SK-N-SH treated with all-trans-retinoic acid at 6 μM for 48 hours (cell line): Measurements from ENCODE around the gene CCDC57.

ENCODE experiments used
- ATAC-seq: fragments of 200-7000 bp; cut with Tn5 transposase; 3 replicates; pipeline ENCODE4 v1.9.1; 2020; ENCODE audit warnings: mild to moderate bottlenecking, moderate library complexity
- ARNTL ChIP-seq: fragments of 450-650 bp; formaldehyde crosslinking; IDR thresholded peaks from 2 replicates; pipeline ENCODE4 v1.5.0; 2020; ENCODE audit warnings: low read depth, mild to moderate bottlenecking, moderate library complexity, borderline replicate concordance
- BACH2 ChIP-seq: fragments of 250-450 bp; sonication (Bioruptor Pico); IDR thresholded peaks from 2 replicates; pipeline ENCODE4 v1.9.0; 2021; ENCODE audit warnings: mild to moderate bottlenecking, borderline replicate concordance
- CREB5 ChIP-seq: fragments of 250-450 bp; sonication (Bioruptor Pico); IDR thresholded peaks from 2 replicates; pipeline ENCODE4 v1.5.1; 2020; ENCODE audit warnings: low read depth, mild to moderate bottlenecking, moderate library complexity
- CSDC2 ChIP-seq: fragments of 250-450 bp; sonication (Bioruptor Pico); IDR thresholded peaks from 2 replicates; pipeline ENCODE4 v1.5.0; 2020; ENCODE audit warnings: mild to moderate bottlenecking, moderate library complexity
- CSRNP3 ChIP-seq: fragments of 250-450 bp; sonication (Bioruptor Pico); IDR thresholded peaks from 2 replicates; pipeline ENCODE4 v1.5.1; 2021; ENCODE audit warnings: mild to moderate bottlenecking, moderate library complexity
- ESRRG ChIP-seq: fragments of 250-450 bp; sonication (Bioruptor Pico); IDR thresholded peaks from 2 replicates; pipeline ENCODE4 v1.6.1; 2021; ENCODE audit warnings: mild to moderate bottlenecking
- GLIS3 ChIP-seq: fragments of 250-450 bp; sonication (Bioruptor Pico); IDR thresholded peaks from 2 replicates; pipeline ENCODE4 v1.5.0; 2020; ENCODE audit warnings: mild to moderate bottlenecking, moderate library complexity
- OSR1 ChIP-seq: fragments of 250-450 bp; sonication (Bioruptor Pico); IDR thresholded peaks from 2 replicates; pipeline ENCODE4 v1.8.0; 2022; ENCODE audit warnings: moderate library complexity, mild to moderate bottlenecking, inconsistent platforms
- PATZ1 ChIP-seq: fragments of 250-450 bp; sonication (Bioruptor Pico); IDR thresholded peaks from 2 replicates; pipeline ENCODE4 v1.8.0; 2020; ENCODE audit warnings: mild to moderate bottlenecking, moderate library complexity, borderline replicate concordance
- POU6F1 ChIP-seq: fragments of 250-450 bp; sonication (Bioruptor Pico); IDR thresholded peaks from 2 replicates; pipeline ENCODE4 v1.8.0; 2021; ENCODE audit warnings: low read depth, mild to moderate bottlenecking, moderate library complexity, borderline replicate concordance
- PPARA ChIP-seq: fragments of 250-450 bp; sonication (Bioruptor Pico); IDR thresholded peaks from 2 replicates; pipeline ENCODE4 v1.5.0; 2020; ENCODE audit warnings: mild to moderate bottlenecking, borderline replicate concordance
- RARB ChIP-seq: fragments of 250-450 bp; sonication (Bioruptor Pico); IDR thresholded peaks from 2 replicates; pipeline ENCODE4 v1.8.0; 2021; ENCODE audit warnings: mild to moderate bottlenecking, moderate library complexity
- SNAI2 ChIP-seq: fragments of 250-450 bp; sonication (Bioruptor Pico); IDR thresholded peaks from 2 replicates; pipeline ENCODE4 v1.5.0; 2020; ENCODE audit warnings: mild to moderate bottlenecking, moderate library complexity
- TCF4 ChIP-seq: fragments of 250-450 bp; sonication (Bioruptor Pico); IDR thresholded peaks from 2 replicates; pipeline ENCODE4 v1.8.0; 2021; ENCODE audit warnings: mild to moderate bottlenecking, moderate library complexity, borderline replicate concordance
- TOX ChIP-seq: fragments of 250-450 bp; sonication (Bioruptor Pico); IDR thresholded peaks from 2 replicates; pipeline ENCODE4 v1.8.0; 2021; ENCODE audit warnings: mild to moderate bottlenecking, moderate library complexity, borderline replicate concordance
- TSHZ2 ChIP-seq: fragments of 250-450 bp; sonication (Bioruptor Pico); IDR thresholded peaks from 2 replicates; pipeline ENCODE4 v1.5.0; 2020; ENCODE audit warnings: mild to moderate bottlenecking, moderate library complexity
- ZC3H10 ChIP-seq: fragments of 250-450 bp; sonication (Bioruptor Pico); IDR thresholded peaks from 2 replicates; pipeline ENCODE4 v1.5.1; 2021; ENCODE audit warnings: mild to moderate bottlenecking, moderate library complexity
- ZFP3 ChIP-seq: fragments of 250-450 bp; sonication (Bioruptor Pico); IDR thresholded peaks from 2 replicates; pipeline ENCODE4 v1.5.0; 2020; ENCODE audit warnings: mild to moderate bottlenecking, moderate library complexity
- ZNF565 ChIP-seq: fragments of 450-650 bp; formaldehyde crosslinking; conservative IDR thresholded peaks from 2 replicates; pipeline ENCODE4 v1.5.0; 2020; ENCODE audit warnings: low read depth, mild to moderate bottlenecking, moderate library complexity
- ZNF70 ChIP-seq: fragments of 450-650 bp; formaldehyde crosslinking; IDR thresholded peaks from 2 replicates; pipeline ENCODE4 v1.5.0; 2020; ENCODE audit warnings: mild to moderate bottlenecking, moderate library complexity
- ZNF8 ChIP-seq: fragments of 450-650 bp; formaldehyde crosslinking; IDR thresholded peaks from 2 replicates; pipeline ENCODE4 v1.5.0; 2020; ENCODE audit warnings: mild to moderate bottlenecking, moderate library complexity

The CCDC57 gene

GRCh38 chr17:82225368-82226029 lies 12.9 kb upstream of the CCDC57 start:
- no peak for TF ChIP-seq CSDC2 (CRISPR knock-in tag)
- TF ChIP-seq PPARA (CRISPR knock-in tag): no peak
- TF ChIP-seq ZNF8 (CRISPR knock-in tag): no peak
- no peak for TF ChIP-seq TSHZ2 (CRISPR knock-in tag)
- no peak for TF ChIP-seq TCF4 (CRISPR knock-in tag)
- no peak for TF ChIP-seq ARNTL (CRISPR knock-in tag)
- TF ChIP-seq GLIS3 (CRISPR knock-in tag): no peak
- no peak for TF ChIP-seq OSR1
- no peak for TF ChIP-seq PATZ1 (CRISPR knock-in tag)
- TF ChIP-seq BACH2 (CRISPR knock-in tag): no peak
- TF ChIP-seq ESRRG: no peak
- no peak for TF ChIP-seq CSRNP3 (CRISPR knock-in tag)
- TF ChIP-seq ZNF565 (CRISPR knock-in tag): no peak
- TF ChIP-seq ZFP3 (CRISPR knock-in tag): no peak
- ATAC-seq: no peak

GRCh38 chr17:82224666-82225065 lies 12.0 kb upstream of the CCDC57 start:
- no peak for ATAC-seq
- TF ChIP-seq OSR1 (no peak), BACH2 (CRISPR knock-in tag) (no peak), ZC3H10 (CRISPR knock-in tag) (no peak), ARNTL (CRISPR knock-in tag) (no peak), ZNF70 (no peak), CSRNP3 (CRISPR knock-in tag) (no peak), PATZ1 (CRISPR knock-in tag) (no peak), ZFP3 (CRISPR knock-in tag) (no peak), ESRRG (no peak), TCF4 (CRISPR knock-in tag) (no peak), GLIS3 (CRISPR knock-in tag) (no peak), POU6F1 (CRISPR knock-in tag) (no peak), TOX (CRISPR knock-in tag) (no peak), ZNF8 (CRISPR knock-in tag) (no peak), RARB (CRISPR knock-in tag) (no peak), TSHZ2 (CRISPR knock-in tag) (no peak), SNAI2 (CRISPR knock-in tag) (no peak), CSDC2 (CRISPR knock-in tag) (no peak), CREB5 (CRISPR knock-in tag) (no peak)
